Upper lobe of right lung (tissue), 1 donor: ENCODE measurements around the gene GRK1. TPM values are rescaled to one million over a fixed set of nuclear protein-coding genes. Genes with fewer than 3 reads are reported as not detected.
A peak's percentile ranks its signal among the peaks of the same experiment; 100 is the strongest.

ENCODE experiments used
- ATAC-seq: fragments of 200-7000 bp; cut with Tn5 transposase; one replicate; pipeline ENCODE4 v1.9.1; 2020; ENCODE audit warnings: mild to moderate bottlenecking, moderate library complexity
- DNase-seq: peaks from one replicate; pipeline ENCODE4 v3.0.0-alpha.2; 2020
- H3K27ac ChIP-seq: fragments of 200-600 bp; one replicate; pipeline ENCODE4 v1.8.0; 2022
- H3K27me3 ChIP-seq: fragments of 200-600 bp; one replicate; pipeline ENCODE4 v1.8.0; 2022; ENCODE audit warnings: mild to moderate bottlenecking
- H3K36me3 ChIP-seq: fragments of 200-600 bp; one replicate; pipeline ENCODE4 v1.8.0; 2022
- H3K4me1 ChIP-seq: fragments of 200-600 bp; one replicate; pipeline ENCODE4 v1.8.0; 2022
- H3K4me3 ChIP-seq: fragments of 200-600 bp; one replicate; pipeline ENCODE4 v1.8.0; 2022; ENCODE audit warnings: mild to moderate bottlenecking
- H3K9me3 ChIP-seq: fragments of 200-600 bp; one replicate; pipeline ENCODE4 v1.8.0; 2022
- intact Hi-C: fragments of 100-400 bp; cut with DNase I; formaldehyde crosslinking; loops from one replicate; pipeline ENCODE4 v1.11.0; 2022
- total RNA-seq: library from RNA; stranded (reverse); fragmentation: NEBNext Ultra II Directional; extraction: Animal tissue kit (Norgen Biotek cat#: 25700); gene quantifications from one replicate; pipeline ENCODE4 v1.2.1, GENCODE V29; 2021
- TF ChIP-seq, protein P1 (sequence below): fragments of 200-600 bp; IDR thresholded peaks from one replicate; pipeline ENCODE4 v1.8.0; 2022; ENCODE audit warnings: antibody characterized with exemption
- donor health status: DM: no; HTN: yes; CAD: no; lungs with severe emphysema.

The GRK1 gene
- total RNA-seq, 1 donor from 2014 or later = 0.09 TPM

DNA sequence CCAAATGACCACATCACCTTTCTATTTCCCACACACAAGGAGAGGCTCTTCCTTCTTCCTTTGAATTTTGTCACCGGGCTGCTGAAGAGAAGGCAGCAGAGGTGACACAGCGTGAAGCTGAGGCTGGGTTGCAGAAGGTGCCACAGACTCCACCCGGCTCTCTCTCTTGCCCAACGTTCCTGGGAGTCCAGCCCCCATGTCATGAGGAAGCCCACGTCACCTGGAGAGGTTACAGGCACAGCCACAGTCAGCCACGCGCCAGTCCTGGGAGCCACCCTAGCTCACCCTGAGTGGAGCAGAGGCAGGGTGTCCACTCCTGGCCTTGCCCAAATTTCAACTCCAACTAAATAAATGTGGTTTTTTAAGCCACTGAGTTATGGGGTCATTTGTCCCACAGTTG is 87.2 kb downstream of the GRK1 start:
- H3K4me1 ChIP-seq = peaks cover 5% of the 10 kb centered on the region

GRCh38 chr13:113754691-113755090 is 87.7 kb downstream of the GRK1 start:
- no peaks in the 10 kb centered on the region for H3K9me3 ChIP-seq
- DNase-seq = peak; percentile 59
- H3K27me3 ChIP-seq = no peaks in the 10 kb centered on the region
- no peak for ATAC-seq
- intact Hi-C loops = no loop called here
- TF ChIP-seq, protein P1, sequence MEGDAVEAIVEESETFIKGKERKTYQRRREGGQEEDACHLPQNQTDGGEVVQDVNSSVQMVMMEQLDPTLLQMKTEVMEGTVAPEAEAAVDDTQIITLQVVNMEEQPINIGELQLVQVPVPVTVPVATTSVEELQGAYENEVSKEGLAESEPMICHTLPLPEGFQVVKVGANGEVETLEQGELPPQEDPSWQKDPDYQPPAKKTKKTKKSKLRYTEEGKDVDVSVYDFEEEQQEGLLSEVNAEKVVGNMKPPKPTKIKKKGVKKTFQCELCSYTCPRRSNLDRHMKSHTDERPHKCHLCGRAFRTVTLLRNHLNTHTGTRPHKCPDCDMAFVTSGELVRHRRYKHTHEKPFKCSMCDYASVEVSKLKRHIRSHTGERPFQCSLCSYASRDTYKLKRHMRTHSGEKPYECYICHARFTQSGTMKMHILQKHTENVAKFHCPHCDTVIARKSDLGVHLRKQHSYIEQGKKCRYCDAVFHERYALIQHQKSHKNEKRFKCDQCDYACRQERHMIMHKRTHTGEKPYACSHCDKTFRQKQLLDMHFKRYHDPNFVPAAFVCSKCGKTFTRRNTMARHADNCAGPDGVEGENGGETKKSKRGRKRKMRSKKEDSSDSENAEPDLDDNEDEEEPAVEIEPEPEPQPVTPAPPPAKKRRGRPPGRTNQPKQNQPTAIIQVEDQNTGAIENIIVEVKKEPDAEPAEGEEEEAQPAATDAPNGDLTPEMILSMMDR = no peak
- no peak overlapping the region for H3K27ac ChIP-seq
- H3K36me3 ChIP-seq = no peaks in the 10 kb centered on the region
- H3K4me1 ChIP-seq = peaks cover 8% of the 10 kb centered on the region
- no peak overlapping the region for H3K4me3 ChIP-seq

More for the DNA sequence above, 87.2 kb downstream of the GRK1 start:
- Histone ChIP-seq H3K27ac (no peak overlapping the region), H3K4me3 (no peak overlapping the region), H3K27me3 (no peaks in the 10 kb centered on the region), H3K9me3 (no peaks in the 10 kb centered on the region), H3K36me3 (no peaks in the 10 kb centered on the region)
- TF ChIP-seq, protein P1 = no peak
- intact Hi-C loops = no loop called here
- no peak for ATAC-seq
- DNase-seq = no peak

GRCh38 chr13:113756441-113757097 is 89.5 kb downstream of the GRK1 start:
- Histone ChIP-seq H3K9me3 (no peaks in the 10 kb centered on the region), H3K4me3 (no peak overlapping the region), H3K4me1 (peaks cover 13% of the 10 kb centered on the region), H3K36me3 (no peaks in the 10 kb centered on the region), H3K27me3 (no peaks in the 10 kb centered on the region), H3K27ac (no peak overlapping the region)
- intact Hi-C loops = no loop called here
- no peak for ATAC-seq
- DNase-seq = peak; percentile 47
- TF ChIP-seq, protein P1 = no peak

GRCh38 chr13:113758651-113759524 is 91.9 kb downstream of the GRK1 start, which contains the start of gene TMEM255B:
Gene TMEM255B, plus strand, starts transcription at chr13:113759226. Its CDS starts 44 bp downstream, at chr13:113759270.
- no peaks in the 10 kb centered on the region for H3K9me3 ChIP-seq
- DNase-seq (peak; percentile 94), ATAC-seq (peak; percentile 97)
- no peaks in the 10 kb centered on the region for H3K36me3 ChIP-seq
- peak within 1 kb of the TSS; percentile 83 for H3K27ac ChIP-seq
- intact Hi-C loops = no loop called here
- peaks cover 13% of the 10 kb centered on the region for H3K4me1 ChIP-seq
- TF ChIP-seq, protein P1 = peak; percentile 44
- H3K4me3 ChIP-seq = peak within 1 kb of the TSS; percentile 79
- no peaks in the 10 kb centered on the region for H3K27me3 ChIP-seq

GRCh38 chr13:113759525-113760137 is 92.6 kb downstream of the GRK1 start:
- TF ChIP-seq, protein P1 = no peak
- Histone ChIP-seq H3K36me3 (no peaks in the 10 kb centered on the region), H3K4me3 (peak overlapping the region; percentile 79), H3K27ac (peak overlapping the region; percentile 83), H3K4me1 (peaks cover 13% of the 10 kb centered on the region), H3K27me3 (no peaks in the 10 kb centered on the region), H3K9me3 (no peaks in the 10 kb centered on the region)
- intact Hi-C loops = no loop called here
- ATAC-seq = no peak
- DNase-seq = peak; percentile 63
